ENCODE data around the gene HSPA1B.
A peak's percentile ranks its signal among the peaks of the same experiment; 100 is the strongest.

HSPA1B gene

DNA sequence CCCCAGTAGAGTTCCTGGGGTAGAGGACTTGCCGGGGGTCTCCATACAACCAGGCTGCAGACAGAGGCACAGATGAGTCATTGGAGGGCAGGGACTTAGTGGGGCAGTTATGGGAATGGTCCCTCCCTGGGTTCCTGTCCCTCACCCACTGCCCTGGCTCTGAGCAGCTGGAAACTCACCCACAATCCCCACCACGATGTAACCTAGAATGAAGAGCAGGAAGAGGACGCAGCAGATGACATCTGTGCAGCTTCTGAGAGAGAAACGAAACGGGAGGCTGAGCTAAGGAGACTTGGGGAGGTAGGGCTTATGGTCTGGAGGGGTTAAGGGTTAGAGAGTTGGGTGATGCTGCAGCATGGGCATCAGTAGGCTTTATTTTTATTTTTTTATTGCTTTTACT, 48.3 kb downstream of the HSPA1B start:
- no peak for TF ChIP-seq CTCF (conservative IDR thresholded peaks at IDR 0.05)
- H3K27ac ChIP-seq = peak overlapping the region; percentile 86

- no peak for TF ChIP-seq ZFX (IDR thresholded peaks at IDR 0.05)
- no peak for TF ChIP-seq CTCF (conservative IDR thresholded peaks at IDR 0.05)
These were observed 48.8 kb downstream of the HSPA1B start for GRCh38 chr6:31876357-31876756.

DNA sequence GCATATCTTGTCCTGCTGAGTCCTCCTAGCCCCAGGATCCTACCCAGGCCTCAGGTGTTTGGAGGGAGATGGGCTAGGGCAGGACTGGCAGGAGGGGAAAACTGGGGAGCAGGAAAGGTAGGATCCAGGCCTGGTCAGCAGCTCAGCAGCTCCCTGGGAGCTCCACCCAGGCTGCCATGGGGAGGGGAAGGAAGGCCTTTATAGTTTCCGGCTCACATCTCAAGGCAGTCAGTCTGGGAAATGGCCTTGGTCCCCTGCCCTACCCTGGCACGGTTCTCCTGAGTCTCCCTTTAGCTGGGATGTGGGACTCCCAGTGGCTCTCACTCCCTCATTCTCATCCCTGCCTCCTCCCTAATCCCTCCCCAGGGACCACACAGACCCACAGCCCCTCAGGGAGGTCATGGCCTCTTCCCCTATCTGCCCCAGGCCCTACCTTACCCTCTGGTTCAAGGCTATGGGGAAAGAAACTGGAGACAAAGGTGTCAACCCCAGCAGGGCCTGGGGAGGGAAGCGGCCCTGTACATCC, 49.6 kb downstream of the HSPA1B start:
- peak; percentile 56; the same call in 1 of the 2 replicates for TF ChIP-seq ZFX (IDR thresholded peaks at IDR 0.05)
- no peak for TF ChIP-seq CTCF (conservative IDR thresholded peaks at IDR 0.05)
- H3K27ac ChIP-seq = peak overlapping the region; percentile 86

More at GRCh38 chr6:31876357-31876756, 48.8 kb downstream of the HSPA1B start:
- peak overlapping the region; percentile 86 for H3K27ac ChIP-seq

- TF ChIP-seq ZFX (IDR thresholded peaks at IDR 0.05) = no peak
- TF ChIP-seq CTCF (conservative IDR thresholded peaks at IDR 0.05) = no peak
- H3K27ac ChIP-seq = peak overlapping the region; percentile 86
These were observed 50.2 kb downstream of the HSPA1B start for GRCh38 chr6:31877651-31878161.

DNA sequence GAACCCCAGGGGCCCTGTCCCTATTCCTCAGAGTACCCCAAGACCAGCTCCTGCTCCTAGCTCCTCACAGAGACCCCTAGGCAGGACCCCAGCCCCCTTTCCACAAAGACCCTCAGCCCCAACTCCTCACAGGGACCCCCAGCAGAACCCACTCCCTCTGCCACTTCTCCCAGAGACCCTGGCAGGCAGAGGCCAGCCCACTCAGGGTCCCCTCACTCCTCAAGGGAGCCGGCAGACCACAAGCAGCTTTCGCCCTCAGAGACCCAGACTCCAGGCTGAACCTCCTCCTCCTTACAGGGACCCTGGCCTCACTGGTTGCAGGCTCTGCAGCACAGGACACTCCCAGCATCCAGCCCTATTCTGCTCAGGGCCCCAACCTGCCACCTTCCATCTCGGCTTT, 50.7 kb downstream of the HSPA1B start:
- peak overlapping the region; percentile 86 for H3K27ac ChIP-seq
- no peak for TF ChIP-seq CTCF (conservative IDR thresholded peaks at IDR 0.05)
- TF ChIP-seq ZFX (IDR thresholded peaks at IDR 0.05) = no peak

DNA sequence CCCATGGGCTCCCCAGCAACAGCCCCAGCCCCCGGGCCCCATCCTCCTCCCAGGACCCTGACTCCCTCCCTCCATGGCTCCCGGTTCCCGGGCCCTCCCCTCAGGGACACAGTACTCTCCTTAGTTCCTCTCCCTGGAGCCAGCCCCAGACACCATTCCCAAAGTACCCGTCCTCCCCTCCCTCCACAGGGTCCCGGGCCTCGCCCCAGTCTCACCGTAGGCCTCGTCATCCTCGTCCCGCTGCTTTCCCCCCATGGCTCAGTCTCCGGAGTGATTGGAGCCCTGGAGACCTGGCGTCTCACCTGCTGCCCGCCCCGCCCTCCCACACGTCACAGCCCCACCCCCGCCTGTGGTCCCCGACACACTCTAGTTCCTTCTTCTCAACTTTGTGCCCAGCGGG, 51.2 kb downstream of the HSPA1B start, which contains the start of gene SLC44A4:
SLC44A4 (minus strand) TSS at position 272 of the 400 bp plus-strand sequence; CDS start at position 255, 17 bp downstream.
- peak within 1 kb of the TSS; percentile 86 for H3K27ac ChIP-seq
- TF ChIP-seq CTCF (conservative IDR thresholded peaks at IDR 0.05) (no peak), ZFX (IDR thresholded peaks at IDR 0.05) (no peak)

DNA sequence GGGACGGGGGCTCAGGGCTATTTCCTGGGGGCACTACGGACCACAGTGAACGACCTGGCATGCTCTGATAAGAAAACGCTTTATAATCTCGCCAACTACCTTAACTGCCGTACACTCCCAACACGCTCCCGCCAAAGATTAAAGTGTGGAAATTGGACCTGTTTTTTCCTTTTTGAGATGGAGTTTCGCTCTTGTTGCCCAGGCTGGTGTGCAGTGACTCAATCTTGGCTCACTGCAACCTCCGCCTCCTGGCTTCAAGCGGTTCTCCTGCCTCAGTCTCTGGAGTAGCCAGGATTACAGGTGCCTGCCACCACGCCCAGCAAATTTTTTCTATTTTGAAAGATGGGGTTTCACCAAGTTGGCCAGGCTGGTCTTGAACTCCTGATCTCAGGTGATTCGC, 51.6 kb downstream of the HSPA1B start:
- H3K27ac ChIP-seq = peak overlapping the region; percentile 86
- TF ChIP-seq ZFX (IDR thresholded peaks at IDR 0.05) (no peak), CTCF (conservative IDR thresholded peaks at IDR 0.05) (no peak)

All from C4-2B (cell line).